NCI-H446 (cell line): ENCODE measurements around the gene CDC42BPB.

Source experiments
- DNase-seq, 2 experiments: peaks; one replicate each; lab custom pipeline; 2025; lab: John Stamatoyannopoulos, UW

The CDC42BPB gene

DNA sequence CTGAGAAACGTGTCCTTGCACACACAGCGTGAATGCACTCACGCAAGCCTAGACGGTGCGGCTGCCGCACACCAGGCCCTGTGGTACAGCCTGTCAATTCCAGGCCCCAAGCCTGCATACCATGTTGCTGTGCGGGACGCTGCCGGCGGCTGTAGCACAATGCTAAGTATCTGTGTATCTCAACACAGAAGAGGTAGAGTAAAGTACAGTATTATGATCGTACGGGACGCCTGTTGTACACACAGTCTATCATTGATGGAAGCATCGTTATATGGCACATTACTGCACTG, 89.9 kb downstream of the CDC42BPB start:
- DNase-seq = no peak

DNA sequence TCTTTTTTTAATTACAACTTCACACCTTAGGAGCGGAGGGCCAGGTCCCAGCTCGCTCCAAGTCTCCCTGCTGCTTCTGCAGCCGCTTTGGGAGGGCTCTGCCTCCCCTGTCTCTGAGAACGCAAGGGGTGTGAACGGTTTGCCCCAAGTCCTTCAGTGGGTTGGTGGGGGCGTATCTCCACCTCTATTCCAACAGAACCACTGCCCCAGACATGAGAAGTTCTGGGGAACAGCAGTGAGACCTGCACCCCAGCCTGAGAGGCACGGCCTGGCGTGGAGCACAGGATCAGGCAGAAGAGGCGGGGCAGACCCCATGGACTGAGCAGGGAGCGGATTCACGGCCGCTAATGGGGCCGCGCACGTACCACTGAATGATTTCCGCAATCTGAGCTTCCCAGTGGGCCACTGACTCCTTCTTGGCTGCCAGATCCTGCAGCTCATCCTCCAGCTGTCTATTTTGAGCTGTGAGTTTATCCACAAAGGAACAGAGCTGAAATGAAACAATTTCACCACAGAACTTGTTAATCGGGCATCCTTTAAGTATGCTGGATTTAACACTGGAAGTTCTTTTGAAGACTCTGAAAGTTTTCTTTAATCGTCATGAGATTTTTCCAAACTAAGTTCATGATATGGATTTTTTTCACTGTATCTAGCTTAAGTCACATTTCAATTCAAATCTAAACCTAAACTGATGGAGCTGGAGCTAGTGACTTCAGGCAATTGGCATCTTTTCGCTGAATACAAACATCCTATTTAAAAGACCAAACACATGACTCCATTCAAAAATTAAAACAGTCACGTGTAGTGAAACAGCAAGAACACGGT, 90.5 kb downstream of the CDC42BPB start:
- no peak for DNase-seq

DNA sequence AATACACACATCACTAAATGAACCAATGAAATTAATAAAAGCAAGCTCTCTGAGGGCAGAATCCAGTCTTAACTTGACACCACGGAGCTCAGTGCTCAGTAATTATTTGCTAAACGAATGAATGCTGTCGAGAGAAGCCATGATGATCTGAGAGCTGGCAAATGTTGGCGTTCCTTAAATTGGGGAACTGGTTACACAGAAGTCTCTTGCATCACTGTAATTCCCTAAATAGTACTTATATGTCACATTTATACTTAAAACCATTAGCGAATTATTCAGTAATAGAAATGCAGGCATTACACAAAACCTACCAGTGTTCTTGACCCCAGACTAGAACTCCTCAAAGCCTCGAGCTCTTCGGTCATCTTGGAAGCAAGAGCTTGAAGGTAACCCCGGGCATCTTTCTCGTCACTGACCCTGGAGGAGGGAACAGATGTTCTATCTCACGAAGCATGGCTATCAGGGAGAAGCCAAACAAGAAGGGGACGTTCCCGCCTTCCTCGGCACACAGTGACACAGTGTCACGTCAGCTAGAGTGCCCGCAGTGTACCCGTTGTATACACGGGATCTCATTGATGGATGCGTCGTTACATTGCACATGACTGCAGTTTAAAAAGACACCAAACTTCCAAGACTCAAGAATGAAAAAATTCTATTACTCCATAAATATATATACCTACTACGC, 91.2 kb downstream of the CDC42BPB start:
- no peak for DNase-seq

DNA sequence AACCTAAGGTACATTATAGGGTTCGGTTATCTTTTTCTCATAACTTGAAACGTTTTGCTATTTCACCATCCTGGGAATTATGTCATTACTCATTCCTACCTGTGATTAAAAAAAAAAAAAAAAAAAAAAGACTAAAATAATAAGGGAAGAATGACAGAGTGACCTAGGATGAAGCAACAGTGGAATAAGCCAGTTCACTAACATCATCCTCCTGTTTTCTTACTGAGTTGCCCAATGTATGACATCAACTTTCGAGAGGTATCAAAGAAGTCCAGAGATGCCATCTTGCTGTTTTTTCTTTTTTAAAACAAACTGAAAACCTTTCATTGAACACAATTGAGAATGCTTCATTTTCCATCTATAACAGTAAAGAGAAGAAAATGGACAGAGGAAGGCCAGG, 92.1 kb downstream of the CDC42BPB start:
- DNase-seq = no peak

DNA sequence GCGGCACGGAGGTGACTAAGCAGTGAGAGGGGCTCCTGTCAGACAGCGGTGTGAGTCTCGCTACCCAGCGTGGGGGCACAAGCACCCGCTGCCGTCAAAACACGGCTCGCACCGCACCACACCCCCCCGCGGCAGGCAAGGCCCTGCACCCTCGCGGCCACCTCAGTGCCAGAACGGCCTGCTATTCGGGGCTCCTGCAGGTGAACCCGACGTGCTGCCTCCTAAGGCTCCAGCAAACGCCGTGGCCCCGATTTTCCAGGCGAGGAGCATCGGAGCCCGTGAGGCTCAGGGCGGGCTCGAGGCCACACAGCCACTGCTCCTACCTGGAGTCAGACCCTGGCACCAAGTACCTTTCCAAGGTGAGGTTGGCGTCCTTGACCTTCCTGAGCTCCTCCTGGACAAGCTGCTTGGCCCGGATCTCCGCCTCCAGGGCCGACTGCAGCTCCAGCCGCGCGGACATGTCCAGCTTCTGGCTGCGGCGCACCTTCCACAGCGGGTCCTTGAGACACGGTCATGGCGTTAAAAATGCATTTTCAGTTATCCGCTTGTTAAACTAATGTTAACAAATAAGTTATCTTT, 93.1 kb downstream of the CDC42BPB start:
- no peak for DNase-seq

DNA sequence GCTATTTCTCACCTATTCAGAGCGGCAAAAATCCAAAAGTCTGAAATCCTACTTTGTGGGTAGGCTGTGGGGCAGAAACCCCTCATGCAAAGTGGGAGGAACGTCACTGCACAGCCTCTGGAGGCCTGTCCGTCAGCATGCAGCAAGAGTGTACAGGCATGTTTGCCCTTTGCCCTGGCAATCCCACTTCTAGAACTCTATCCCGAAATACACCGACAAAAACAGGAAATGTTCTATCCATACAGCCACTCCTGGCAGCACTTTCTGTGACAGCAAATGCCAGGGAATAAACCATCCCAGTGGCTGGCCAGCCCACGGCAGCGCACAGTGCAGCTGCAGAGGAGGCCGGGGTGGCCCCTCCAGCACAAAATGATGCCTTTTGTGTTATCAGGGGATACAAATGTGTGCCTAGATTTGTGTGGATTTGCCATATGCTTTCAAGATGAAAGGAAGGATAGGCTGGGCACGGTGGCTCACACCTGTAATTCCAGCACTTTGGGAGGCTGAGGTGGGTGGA, 95.2 kb downstream of the CDC42BPB start:
- DNase-seq = no peak

DNA sequence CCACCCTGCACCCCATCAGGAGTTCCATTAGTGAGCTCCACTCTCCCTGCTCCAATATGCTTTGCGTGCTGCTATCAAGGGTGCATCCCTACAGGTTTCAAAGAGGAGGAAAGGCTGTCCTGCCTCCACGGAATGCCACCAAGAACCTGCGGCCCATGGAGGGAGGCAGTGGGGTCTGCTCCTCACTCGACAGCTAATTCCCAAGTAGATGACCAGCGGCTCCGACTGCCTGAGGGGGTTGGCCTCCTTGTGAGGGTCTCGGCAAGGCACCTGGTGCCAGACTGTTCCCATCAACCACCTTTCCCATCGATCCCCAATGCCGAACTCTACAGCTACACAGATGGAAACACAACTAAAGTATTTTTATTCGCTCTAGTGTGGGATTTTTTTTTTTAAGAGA, 98.9 kb downstream of the CDC42BPB start:
- no peak for DNase-seq

DNA sequence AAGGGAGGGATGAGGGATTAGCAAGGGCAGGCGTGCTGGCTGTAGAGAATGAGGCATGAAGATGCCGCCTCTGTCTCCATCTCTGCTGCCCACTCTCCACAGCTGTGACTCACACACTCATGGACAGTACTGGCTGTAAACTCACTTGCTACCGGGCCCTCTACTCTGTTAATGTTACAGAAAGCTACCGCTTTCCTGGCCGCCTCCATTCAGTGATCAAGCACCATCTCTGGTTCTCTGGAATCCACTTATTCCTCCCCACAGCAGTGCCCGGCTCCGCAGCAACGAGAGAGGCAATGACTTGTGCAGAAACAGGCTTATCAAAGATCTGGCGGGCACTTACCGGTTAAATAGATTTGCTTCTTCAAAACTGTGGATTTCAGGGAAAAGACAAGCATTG, 100.1 kb downstream of the CDC42BPB start:
- no peak for DNase-seq

DNA sequence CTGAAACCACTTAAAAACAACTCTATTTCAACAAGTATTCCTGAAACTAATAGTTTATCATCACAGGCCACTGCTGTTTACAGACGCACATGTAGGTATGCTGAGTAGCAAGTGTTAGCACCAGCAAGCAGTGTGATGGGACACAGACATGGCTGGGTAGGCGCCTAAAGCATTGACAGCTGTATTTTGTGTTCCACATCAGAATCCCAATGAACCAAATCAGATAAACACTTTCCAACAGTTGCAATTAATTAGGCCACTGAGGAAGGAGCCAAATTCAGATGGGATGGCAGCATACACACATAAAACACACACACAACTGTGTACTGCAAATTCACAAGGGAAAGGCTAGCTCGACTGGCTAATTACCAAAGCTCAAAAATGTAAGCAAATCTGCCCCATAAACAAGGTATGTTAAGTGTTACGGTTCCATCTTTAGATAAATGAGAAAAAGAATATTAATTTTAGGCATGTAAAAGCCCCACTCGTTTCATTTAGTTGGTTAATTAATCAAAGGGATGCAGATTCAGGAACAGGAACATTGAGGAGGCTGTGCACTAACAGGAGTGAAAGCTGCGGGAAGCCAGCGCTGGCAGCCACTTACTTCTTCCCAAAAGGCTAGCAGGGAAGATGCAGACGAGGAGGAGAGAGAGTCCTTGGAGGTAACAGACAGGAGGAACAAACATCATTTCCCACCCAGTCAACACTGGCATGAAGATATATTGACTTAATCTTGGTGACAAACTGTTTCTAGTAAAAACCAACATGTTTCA, 101.5 kb downstream of the CDC42BPB start:
- DNase-seq = no peak

DNA sequence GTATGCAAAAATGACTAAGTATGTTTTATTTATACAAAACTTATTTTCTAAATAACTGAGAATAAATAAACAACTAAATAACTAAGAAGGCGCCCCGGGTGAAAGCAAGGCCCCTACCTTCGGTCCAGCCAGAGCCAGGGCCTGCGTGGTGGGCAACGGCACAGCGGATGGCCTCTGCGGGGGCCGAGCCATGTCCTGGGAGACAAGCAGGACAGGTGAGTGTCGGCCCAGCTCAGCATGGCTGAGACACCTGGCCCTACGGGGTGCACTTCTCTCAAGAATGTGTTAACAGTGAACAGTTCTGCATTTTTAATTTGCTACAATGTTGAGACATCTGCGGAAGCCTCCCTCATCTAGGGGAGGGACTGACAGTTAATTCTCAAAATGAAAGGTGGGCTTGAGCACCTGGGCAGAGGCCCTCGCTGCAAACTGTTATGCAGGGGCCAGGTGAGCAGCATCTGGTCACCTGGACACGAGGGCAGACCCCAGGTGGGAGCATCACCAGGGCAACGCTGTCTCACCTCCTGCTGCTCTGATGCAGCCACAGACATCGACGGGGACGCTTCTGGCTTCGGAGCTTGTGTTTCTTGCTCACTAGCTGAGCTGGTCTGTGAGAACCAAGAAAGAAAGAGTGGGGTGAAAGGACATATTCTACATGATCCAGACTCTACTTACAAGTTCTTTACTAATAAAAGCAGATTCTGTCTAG, 103.1 kb downstream of the CDC42BPB start:
- DNase-seq = no peak

DNA sequence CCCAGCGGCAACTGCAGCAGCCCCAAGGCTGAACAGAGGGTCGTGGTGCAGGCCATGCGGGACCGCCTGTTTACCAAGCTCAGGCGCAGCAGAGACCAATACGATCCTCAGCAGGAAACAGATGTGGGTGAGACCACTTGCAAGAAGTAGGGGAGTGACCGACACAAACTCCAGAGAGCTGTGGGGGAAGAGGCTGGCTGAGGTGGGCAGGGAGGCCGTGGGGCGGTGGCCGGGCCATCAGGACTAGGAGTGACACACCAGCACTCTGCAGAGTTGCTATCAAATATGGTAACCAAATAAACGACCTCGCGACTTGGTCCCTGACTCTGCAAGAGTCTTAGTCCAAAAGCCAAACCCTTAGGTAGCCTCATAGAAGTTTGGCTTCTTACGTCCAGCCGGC, 104.2 kb downstream of the CDC42BPB start:
- DNase-seq = no peak

DNA sequence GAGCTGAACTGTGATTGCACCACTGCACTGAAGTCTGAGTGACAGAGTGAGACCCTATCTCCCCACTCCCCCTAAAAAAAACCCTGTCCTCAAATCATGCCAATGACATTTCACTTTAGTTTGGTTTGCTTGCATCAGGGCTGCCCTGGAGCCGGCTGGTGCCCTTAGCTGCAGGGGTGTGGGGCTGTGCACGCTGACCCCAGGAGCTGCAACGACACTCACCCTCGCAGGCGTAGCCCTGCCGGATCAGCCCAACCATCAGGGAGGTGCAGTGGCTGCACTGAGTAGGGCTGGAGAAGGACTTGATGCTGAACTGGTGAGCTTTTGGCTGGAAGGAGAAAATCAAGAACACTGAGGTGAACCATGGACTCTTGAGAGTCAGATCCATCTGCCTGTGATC, 105.1 kb downstream of the CDC42BPB start:
- no peak for DNase-seq

DNA sequence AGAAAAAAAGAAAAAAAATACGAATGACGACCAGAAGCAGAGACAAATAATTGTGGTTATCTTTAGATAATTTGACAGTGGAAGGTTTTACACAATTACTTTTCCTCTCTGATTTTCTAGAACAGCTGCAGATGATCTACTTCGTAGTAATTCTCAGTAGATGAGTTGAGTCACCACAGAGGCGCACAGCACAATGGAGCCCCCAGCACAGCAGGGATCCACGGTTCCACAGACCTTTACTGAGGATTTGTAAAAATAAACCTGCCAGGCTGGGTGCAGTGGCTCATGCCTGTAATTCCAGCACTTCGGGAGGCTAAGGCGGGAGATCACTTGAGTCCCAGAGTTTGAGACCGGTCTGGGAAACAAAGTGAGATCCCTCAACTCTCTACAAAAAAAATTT, 105.5 kb downstream of the CDC42BPB start:
- DNase-seq = no peak

DNA sequence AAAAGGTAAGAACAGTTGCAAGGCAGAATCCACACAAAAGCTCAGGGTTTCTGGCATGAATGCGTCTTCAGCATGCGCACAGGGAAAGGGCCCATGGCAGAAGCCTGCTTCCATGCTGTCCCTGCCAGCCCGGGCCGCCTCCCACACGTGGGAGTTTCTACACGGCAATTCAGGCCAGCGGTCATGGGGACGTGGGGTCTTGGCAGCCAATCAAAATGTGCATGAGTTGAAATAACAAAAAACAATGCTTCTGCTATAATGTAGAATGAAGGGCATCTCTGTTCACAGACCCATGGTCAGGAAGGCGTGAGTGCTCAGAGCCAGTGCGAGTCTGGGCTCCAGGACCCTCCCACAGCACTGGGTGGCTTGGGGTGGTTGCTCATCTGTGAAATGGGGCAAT, 106.3 kb downstream of the CDC42BPB start:
- no peak for DNase-seq

DNA sequence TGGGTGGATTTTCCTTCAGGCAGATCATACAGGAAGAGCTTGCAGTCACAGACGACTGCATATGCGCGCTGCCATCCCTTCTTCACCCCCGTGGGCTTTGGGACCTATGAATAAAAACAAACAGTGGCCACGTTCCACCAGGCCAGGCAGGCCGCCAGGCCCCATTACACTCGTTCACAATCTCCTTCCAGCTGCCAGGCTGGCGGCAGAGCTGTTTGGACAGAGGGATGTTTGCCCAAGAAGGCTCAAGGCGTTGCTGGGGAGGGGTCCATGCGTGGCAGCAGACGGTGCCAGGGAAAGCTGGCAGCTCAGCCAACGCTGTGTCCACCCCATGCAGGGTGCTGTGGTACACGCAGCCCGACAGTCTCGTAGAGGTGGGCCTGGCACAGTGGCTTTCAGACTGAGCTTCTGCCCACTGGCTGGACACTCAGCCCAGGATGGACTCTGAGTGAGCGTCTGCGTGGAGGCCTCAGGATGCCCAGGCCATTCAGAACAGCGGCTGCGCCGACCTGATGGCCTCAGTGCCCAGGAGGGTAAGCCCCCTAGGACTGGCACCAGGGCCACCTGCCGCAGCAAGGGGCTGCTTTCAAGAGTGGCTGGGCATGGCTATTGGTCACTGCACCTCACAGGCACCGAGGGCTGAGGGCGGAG, 107.4 kb downstream of the CDC42BPB start:
- DNase-seq = peak; percentile 40 to 91

DNA sequence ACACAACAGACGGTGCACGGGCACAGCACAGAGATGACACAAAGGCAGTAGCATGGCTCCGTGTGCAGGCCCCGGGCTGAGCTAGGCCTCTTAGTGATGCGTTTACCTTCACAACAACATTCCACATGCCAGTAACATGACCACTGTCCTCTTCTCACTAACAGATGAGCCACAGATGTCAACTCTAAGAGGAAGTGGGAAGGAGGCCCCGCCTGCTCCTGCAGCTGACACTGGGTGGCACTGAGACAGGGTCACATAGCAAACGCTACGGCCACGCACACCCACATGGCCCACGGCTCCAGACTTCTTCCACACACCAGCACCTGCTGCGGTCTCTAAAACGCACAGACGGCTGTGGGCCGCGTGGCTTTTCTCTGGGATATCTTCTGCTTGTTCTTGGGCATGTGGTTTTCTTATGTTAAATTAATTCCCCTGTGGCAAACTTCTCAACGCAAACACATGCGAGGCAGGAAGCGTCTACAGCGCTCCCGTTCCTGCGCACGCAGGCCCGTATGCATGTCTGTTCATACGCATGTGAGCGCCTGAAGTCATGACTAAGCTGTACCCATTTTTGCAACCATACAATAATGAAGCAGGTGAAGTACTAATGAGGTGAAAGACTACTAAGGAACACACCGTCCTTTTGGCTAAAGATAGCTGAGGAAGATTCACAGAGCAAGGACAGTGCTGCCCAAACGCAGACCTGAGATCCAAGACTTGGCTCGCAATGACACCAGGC, 108.1 kb downstream of the CDC42BPB start:
- DNase-seq = no peak

DNA sequence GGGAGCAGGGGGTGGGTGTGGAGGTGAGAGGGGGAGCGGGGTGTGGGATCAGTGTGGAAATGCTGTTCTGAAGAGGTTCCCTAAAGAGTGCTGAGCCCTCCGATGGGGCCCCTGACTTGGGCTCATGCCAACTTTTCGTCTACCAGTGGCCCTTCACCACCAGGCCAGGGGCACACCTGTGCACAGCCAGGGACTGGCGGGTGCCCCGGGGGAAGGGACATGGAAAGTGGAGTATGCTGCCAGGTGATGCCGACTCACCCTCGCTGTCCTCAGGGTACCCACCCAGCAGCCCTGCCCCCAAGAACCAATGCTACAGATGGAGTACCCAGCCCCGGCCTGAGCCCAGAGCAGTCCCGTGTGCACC, 108.7 kb downstream of the CDC42BPB start:
- no peak for DNase-seq

DNA sequence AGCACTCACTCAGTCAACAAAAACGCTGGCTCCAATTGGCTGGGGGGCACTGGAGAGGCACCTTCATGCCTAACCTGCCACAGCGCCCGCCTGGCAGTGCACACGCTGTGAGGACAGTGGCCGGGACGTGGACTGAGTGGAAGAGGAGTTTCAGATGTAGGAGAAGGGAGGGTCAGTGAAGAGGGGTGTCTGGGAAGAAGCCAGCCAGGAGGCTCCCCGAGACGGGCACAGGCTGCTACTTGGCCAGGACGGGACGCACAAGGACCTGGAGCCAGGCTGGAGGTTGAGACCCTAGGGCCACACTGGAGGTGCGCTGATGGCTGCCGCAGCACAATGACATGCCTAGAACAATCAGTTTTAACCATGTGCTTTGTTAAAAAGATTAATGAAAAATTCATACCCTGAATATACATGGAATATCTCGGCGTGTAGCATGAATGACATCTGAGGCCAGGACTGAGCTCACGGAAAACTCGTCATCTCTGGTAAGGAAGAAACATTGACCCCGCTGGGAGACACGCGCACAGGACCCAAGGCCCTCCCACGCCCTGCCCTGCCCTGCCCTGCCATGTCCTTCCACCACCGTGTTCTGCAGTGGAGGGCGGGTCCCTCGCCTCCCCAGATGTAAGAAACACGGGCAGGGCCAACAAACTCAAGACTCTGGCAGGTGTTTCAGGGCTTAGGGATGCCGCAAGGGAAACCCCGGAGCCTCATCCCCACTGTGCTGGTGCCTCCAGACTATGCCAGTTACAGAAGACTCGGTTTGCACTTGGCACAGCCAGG, 109.8 kb downstream of the CDC42BPB start:
- no peak for DNase-seq

DNA sequence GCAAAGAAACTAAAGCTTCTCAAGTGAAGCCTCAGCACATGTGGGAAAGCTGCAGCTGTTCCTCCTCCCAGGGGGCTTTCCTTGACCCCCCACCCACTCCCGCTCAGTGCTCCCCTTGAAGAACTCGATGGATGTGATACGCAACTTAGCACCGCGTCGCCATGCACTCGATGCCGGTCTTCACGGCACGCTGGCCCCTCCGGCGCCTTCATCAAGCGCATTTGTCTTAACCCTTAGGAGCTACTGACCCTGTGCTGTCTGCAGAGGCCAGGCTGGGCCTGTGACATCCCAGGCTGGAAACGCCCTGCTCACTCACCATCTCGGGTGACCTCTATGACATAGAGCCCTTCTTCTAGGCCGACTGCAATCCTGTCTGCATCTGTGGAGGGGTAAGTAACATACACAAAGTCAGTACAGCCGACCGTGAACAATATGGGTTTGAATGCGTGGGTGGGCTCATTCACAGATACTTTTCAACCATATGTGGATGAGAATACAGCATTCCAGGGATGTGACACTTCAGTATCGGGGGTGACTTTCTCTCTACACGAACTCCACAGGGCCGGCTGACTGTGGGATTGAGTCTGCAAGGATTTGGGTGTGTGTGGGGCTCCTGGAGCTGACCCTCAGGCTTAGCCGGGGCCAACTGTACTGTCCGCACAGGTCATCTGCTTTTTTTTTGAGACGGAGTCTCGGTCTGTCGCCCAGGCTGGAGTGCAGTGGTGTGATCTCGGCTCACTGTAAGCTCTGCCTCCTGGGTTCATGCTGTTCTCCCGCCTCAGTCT, 111.8 kb downstream of the CDC42BPB start:
- no peak for DNase-seq
